GM23248 (cell line): ENCODE measurements around the gene ADAMTS18.

Experiments used
- EZH2 ChIP-seq: fragments of 200-600 bp; sonication (generic); IDR thresholded peaks from 2 replicates; pipeline ENCODE4 v1.6.1; 2018; ENCODE audit warnings: antibody characterized with exemption, mild to moderate bottlenecking; ENCODE audit not compliant: insufficient read depth, poor library complexity, severe bottlenecking
- EZH2phosphoT487 ChIP-seq: fragments of 200-600 bp; sonication (generic); IDR thresholded peaks from 2 replicates; pipeline ENCODE4 v1.6.1; 2018; ENCODE audit warnings: antibody characterized with exemption, moderate library complexity, mild to moderate bottlenecking, low read depth; ENCODE audit not compliant: insufficient read depth

DNA sequence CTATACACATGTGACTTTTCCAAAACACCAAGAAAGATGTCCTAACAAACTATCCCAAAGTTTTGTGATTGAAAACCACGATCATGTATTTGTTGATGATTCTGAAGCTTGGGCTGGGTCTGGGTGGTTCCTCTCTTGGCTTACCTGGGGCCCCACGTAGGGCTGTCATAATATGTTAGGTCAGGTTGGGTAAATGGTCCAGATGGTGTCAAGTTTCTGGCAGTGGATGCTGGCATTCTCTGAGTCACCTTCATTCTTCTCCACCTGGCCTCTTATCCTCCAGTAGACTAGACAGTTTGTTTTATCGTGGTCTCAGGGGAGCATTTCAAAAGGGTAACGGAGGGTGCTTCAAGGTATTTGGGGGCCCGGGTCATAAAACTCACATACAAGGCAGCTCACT lies 196.2 kb downstream of the ADAMTS18 start:
- TF ChIP-seq EZH2phosphoT487, result no peak
- TF ChIP-seq EZH2, result no peak
